ENCODE measurements around the gene RSPH1.

DNA sequence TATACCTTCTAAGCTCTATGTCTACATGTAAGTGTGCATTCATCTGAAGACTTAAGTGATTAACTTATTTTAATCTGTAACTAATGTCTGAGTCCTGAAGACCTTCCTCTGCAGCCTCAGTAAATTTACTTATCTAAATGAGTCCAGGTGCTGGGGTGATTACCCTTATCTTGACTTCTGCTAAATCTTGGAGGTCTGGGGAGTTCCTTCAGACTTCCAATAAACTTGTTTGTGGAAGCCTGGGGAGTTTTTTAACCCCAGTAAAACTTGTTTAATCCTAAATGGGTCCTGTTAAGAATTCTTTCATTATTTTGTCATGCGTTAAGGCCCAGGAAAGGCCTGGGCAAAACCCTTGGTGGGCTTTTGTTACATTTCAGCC lies 37.0 kb downstream of the RSPH1 start:
- TF ChIP-seq, protein P1, sequence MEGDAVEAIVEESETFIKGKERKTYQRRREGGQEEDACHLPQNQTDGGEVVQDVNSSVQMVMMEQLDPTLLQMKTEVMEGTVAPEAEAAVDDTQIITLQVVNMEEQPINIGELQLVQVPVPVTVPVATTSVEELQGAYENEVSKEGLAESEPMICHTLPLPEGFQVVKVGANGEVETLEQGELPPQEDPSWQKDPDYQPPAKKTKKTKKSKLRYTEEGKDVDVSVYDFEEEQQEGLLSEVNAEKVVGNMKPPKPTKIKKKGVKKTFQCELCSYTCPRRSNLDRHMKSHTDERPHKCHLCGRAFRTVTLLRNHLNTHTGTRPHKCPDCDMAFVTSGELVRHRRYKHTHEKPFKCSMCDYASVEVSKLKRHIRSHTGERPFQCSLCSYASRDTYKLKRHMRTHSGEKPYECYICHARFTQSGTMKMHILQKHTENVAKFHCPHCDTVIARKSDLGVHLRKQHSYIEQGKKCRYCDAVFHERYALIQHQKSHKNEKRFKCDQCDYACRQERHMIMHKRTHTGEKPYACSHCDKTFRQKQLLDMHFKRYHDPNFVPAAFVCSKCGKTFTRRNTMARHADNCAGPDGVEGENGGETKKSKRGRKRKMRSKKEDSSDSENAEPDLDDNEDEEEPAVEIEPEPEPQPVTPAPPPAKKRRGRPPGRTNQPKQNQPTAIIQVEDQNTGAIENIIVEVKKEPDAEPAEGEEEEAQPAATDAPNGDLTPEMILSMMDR (IDR thresholded peaks at IDR 0.05): no peak
- TF ChIP-seq POLR2A (IDR thresholded peaks at IDR 0.05): no peak

Data from upper lobe of left lung (tissue), 4 donors.